Measurements from ENCODE around the gene TRRAP. TPM values are rescaled to one million over a fixed set of nuclear protein-coding genes. Genes with fewer than 3 reads are reported as not detected.

TRRAP gene
- total RNA-seq, 4 donors from 2014 or later = 46.4 to 69.4 (median 53.0) TPM

DNA sequence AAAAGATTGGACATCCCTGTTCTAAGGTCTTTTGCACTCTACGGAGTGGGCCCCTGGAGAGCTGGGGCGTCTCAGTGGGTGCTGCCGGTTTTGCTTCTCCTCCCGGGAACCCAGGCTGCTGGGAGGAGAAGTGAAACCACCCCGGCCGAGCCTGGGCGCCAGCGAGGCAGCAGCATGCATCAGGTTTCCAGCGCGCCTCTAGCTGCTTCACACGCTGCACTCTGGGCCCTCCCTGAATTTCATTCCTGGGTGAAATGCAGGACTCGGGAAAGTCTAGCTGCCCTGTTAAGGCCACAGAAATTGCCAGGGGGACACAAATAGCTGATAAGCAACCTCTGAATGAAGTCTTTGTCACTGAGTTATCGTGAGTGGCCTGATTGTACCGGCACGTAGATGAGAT is 127.4 kb downstream of the TRRAP start:
- intact Hi-C loops (cut with DNase I; ENCODE audit: low total_unique reads) = no loop called here
- TF ChIP-seq POLR2A (IDR thresholded peaks at IDR 0.05) = no peak
- TF ChIP-seq, protein P1, sequence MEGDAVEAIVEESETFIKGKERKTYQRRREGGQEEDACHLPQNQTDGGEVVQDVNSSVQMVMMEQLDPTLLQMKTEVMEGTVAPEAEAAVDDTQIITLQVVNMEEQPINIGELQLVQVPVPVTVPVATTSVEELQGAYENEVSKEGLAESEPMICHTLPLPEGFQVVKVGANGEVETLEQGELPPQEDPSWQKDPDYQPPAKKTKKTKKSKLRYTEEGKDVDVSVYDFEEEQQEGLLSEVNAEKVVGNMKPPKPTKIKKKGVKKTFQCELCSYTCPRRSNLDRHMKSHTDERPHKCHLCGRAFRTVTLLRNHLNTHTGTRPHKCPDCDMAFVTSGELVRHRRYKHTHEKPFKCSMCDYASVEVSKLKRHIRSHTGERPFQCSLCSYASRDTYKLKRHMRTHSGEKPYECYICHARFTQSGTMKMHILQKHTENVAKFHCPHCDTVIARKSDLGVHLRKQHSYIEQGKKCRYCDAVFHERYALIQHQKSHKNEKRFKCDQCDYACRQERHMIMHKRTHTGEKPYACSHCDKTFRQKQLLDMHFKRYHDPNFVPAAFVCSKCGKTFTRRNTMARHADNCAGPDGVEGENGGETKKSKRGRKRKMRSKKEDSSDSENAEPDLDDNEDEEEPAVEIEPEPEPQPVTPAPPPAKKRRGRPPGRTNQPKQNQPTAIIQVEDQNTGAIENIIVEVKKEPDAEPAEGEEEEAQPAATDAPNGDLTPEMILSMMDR (IDR thresholded peaks at IDR 0.05) = no peak
- H3K4me3 ChIP-seq (ENCODE audit: low read depth, poor library complexity, severe bottlenecking) = no peak overlapping the region
- DNase-seq (ENCODE audit: low spot score in 2 of 2) = peak in 1 of 2 donors; percentile 84
- 90 to 91% methylated on average over 15 of the region's 15 CpGs for WGBS, 2 donors

- TF ChIP-seq, protein P1 (IDR thresholded peaks at IDR 0.05) = no peak
- TF ChIP-seq POLR2A (IDR thresholded peaks at IDR 0.05) = no peak
- intact Hi-C loops (cut with DNase I; ENCODE audit: low total_unique reads) = no loop called here
- DNase-seq (ENCODE audit: low spot score in 2 of 2) = peak in 1 of 2 donors; percentile 76
- 90 to 96% methylated on average over 11 of the region's 11 CpGs for WGBS, 2 donors
- H3K4me3 ChIP-seq (ENCODE audit: low read depth, poor library complexity, severe bottlenecking) = no peak overlapping the region
Measured at GRCh38 chr7:99006739-99007424, 128.6 kb downstream of the TRRAP start.

DNA sequence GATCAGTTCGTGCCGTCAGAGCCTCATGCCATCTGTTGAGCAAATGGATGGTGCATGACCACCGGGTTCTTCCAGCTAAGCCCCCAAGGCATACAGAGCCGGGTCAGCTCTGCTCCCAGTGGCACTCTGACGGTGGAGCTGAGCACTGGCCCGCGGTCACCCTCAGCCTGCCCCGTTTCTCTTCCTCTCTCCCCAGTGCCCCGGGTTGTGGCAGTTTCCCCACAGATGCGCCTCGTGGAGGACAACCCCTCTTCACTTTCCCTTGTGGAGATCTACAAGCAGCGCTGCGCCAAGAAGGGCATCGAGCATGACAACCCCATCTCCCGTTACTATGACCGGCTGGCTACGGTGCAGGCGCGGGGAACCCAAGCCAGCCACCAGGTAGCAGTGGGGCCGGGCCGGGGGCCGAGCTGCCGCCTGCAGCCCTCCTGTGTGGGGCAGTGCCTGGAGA is 129.9 kb downstream of the TRRAP start:
- TF ChIP-seq POLR2A (IDR thresholded peaks at IDR 0.05) = no peak
- TF ChIP-seq, protein P1 (IDR thresholded peaks at IDR 0.05) = no peak
- H3K4me3 ChIP-seq (ENCODE audit: low read depth, poor library complexity, severe bottlenecking) = no peak overlapping the region
- intact Hi-C loops (cut with DNase I; ENCODE audit: low total_unique reads) = no loop called here

DNA sequence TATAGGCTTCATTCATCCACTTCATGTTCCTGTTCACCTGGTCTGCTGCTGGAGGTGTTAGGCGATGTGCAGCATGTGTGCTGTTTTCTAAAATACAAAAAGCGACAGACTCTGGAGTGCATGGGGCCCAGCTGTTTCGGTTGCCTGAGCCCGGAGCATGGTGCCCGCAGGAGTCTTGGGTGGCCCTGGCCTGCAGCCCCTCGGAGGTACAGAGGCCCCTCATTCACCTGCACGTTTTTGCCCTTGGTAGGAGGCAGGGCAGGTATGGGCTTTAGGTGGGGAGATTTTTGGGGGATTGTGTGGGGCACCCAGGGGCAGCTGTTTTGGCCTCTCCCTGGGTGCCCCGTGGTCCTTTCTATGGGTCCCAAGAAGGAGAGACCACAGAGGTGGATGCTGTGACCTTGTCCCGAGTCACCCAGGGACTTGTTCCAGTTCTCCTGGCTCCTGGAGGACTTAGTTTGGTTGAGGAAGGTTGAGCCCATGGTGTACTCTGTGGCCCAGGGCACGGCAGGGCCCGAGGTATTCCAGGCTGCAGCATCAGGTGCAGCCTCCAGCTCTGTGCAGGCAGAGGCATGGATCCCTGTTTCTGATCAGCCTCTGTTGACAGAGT is 130.7 kb downstream of the TRRAP start:
- DNase-seq (ENCODE audit: low spot score in 2 of 2) = peak in 1 of 2 donors; percentile 76
- no peak overlapping the region for H3K4me3 ChIP-seq (ENCODE audit: low read depth, poor library complexity, severe bottlenecking)
- intact Hi-C loops (cut with DNase I; ENCODE audit: low total_unique reads) = no loop called here
- WGBS, 2 donors = 93 to 95% methylated on average over 11 of the region's 11 CpGs
- TF ChIP-seq, protein P1 (IDR thresholded peaks at IDR 0.05) = no peak
- TF ChIP-seq POLR2A (IDR thresholded peaks at IDR 0.05) = no peak

More for the DNA sequence above, 129.9 kb downstream of the TRRAP start:
- WGBS, 2 donors = 96% methylated on average over 23 of the region's 23 CpGs
- DNase-seq (ENCODE audit: low spot score in 2 of 2) = peak in 1 of 2 donors; percentile 68

- intact Hi-C loops (cut with DNase I; ENCODE audit: low total_unique reads) = no loop called here
- no peak overlapping the region for H3K4me3 ChIP-seq (ENCODE audit: low read depth, poor library complexity, severe bottlenecking)
- peak in 1 of 2 donors; percentile 21 for DNase-seq (ENCODE audit: low spot score in 2 of 2)
- TF ChIP-seq POLR2A (IDR thresholded peaks at IDR 0.05) = no peak
- TF ChIP-seq, protein P1 (IDR thresholded peaks at IDR 0.05) = no peak
- WGBS, 2 donors = 87 to 90% methylated on average over 9 of the region's 9 CpGs
Measured at GRCh38 chr7:99010281-99010680, 131.9 kb downstream of the TRRAP start.
